SK-N-SH treated with all-trans-retinoic acid at 6 μM for 48 hours (cell line): ENCODE data around the gene SLC45A1.

ENCODE experiments used
- ATAC-seq: fragments of 200-7000 bp; cut with Tn5 transposase; 3 replicates; pipeline ENCODE4 v1.9.1; 2020; ENCODE audit warnings: mild to moderate bottlenecking, moderate library complexity
- ARNTL ChIP-seq: fragments of 450-650 bp; formaldehyde crosslinking; IDR thresholded peaks from 2 replicates; pipeline ENCODE4 v1.5.0; 2020; ENCODE audit warnings: low read depth, mild to moderate bottlenecking, moderate library complexity, borderline replicate concordance
- BACH2 ChIP-seq: fragments of 250-450 bp; sonication (Bioruptor Pico); IDR thresholded peaks from 2 replicates; pipeline ENCODE4 v1.9.0; 2021; ENCODE audit warnings: mild to moderate bottlenecking, borderline replicate concordance
- CSDC2 ChIP-seq: fragments of 250-450 bp; sonication (Bioruptor Pico); IDR thresholded peaks from 2 replicates; pipeline ENCODE4 v1.5.0; 2020; ENCODE audit warnings: mild to moderate bottlenecking, moderate library complexity
- ESRRG ChIP-seq: fragments of 250-450 bp; sonication (Bioruptor Pico); IDR thresholded peaks from 2 replicates; pipeline ENCODE4 v1.6.1; 2021; ENCODE audit warnings: mild to moderate bottlenecking
- GLIS3 ChIP-seq: fragments of 250-450 bp; sonication (Bioruptor Pico); IDR thresholded peaks from 2 replicates; pipeline ENCODE4 v1.5.0; 2020; ENCODE audit warnings: mild to moderate bottlenecking, moderate library complexity
- ISL1 ChIP-seq: fragments of 250-450 bp; sonication (Bioruptor Pico); IDR thresholded peaks from 2 replicates; pipeline ENCODE4 v2.1.2; 2022; ENCODE audit warnings: mild to moderate bottlenecking, moderate library complexity
- OSR1 ChIP-seq: fragments of 250-450 bp; sonication (Bioruptor Pico); IDR thresholded peaks from 2 replicates; pipeline ENCODE4 v1.8.0; 2022; ENCODE audit warnings: moderate library complexity, mild to moderate bottlenecking, inconsistent platforms
- PPARA ChIP-seq: fragments of 250-450 bp; sonication (Bioruptor Pico); IDR thresholded peaks from 2 replicates; pipeline ENCODE4 v1.5.0; 2020; ENCODE audit warnings: mild to moderate bottlenecking, borderline replicate concordance
- RARB ChIP-seq: fragments of 250-450 bp; sonication (Bioruptor Pico); IDR thresholded peaks from 2 replicates; pipeline ENCODE4 v1.8.0; 2021; ENCODE audit warnings: mild to moderate bottlenecking, moderate library complexity
- TCF4 ChIP-seq: fragments of 250-450 bp; sonication (Bioruptor Pico); IDR thresholded peaks from 2 replicates; pipeline ENCODE4 v1.8.0; 2021; ENCODE audit warnings: mild to moderate bottlenecking, moderate library complexity, borderline replicate concordance
- TOX ChIP-seq: fragments of 250-450 bp; sonication (Bioruptor Pico); IDR thresholded peaks from 2 replicates; pipeline ENCODE4 v1.8.0; 2021; ENCODE audit warnings: mild to moderate bottlenecking, moderate library complexity, borderline replicate concordance
- ZC3H10 ChIP-seq: fragments of 250-450 bp; sonication (Bioruptor Pico); IDR thresholded peaks from 2 replicates; pipeline ENCODE4 v1.5.1; 2021; ENCODE audit warnings: mild to moderate bottlenecking, moderate library complexity
- ZFP3 ChIP-seq: fragments of 250-450 bp; sonication (Bioruptor Pico); IDR thresholded peaks from 2 replicates; pipeline ENCODE4 v1.5.0; 2020; ENCODE audit warnings: mild to moderate bottlenecking, moderate library complexity
- ZFP30 ChIP-seq: fragments of 450-650 bp; formaldehyde crosslinking; IDR thresholded peaks from 2 replicates; pipeline ENCODE4 v1.5.0; 2022; ENCODE audit warnings: mild to moderate bottlenecking, moderate library complexity
- ZNF565 ChIP-seq: fragments of 450-650 bp; formaldehyde crosslinking; conservative IDR thresholded peaks from 2 replicates; pipeline ENCODE4 v1.5.0; 2020; ENCODE audit warnings: low read depth, mild to moderate bottlenecking, moderate library complexity
- ZNF70 ChIP-seq: fragments of 450-650 bp; formaldehyde crosslinking; IDR thresholded peaks from 2 replicates; pipeline ENCODE4 v1.5.0; 2020; ENCODE audit warnings: mild to moderate bottlenecking, moderate library complexity
- ZNF8 ChIP-seq: fragments of 450-650 bp; formaldehyde crosslinking; IDR thresholded peaks from 2 replicates; pipeline ENCODE4 v1.5.0; 2020; ENCODE audit warnings: mild to moderate bottlenecking, moderate library complexity
- TF ChIP-seq, protein P1 (sequence below): fragments of 250-450 bp; sonication (Bioruptor Pico); IDR thresholded peaks from 2 replicates; pipeline ENCODE4 v1.5.1; 2020; ENCODE audit warnings: low read depth, mild to moderate bottlenecking, moderate library complexity
- TF ChIP-seq, protein P2 (sequence below): fragments of 250-450 bp; sonication (Bioruptor Pico); IDR thresholded peaks from 2 replicates; pipeline ENCODE4 v1.5.0; 2020; ENCODE audit warnings: mild to moderate bottlenecking, moderate library complexity
- TF ChIP-seq, protein P3 (sequence below): fragments of 250-450 bp; sonication (Bioruptor Pico); IDR thresholded peaks from 2 replicates; pipeline ENCODE4 v1.5.1; 2021; ENCODE audit warnings: mild to moderate bottlenecking, moderate library complexity
- TF ChIP-seq, protein P4 (sequence below): fragments of 250-450 bp; sonication (Bioruptor Pico); IDR thresholded peaks from 2 replicates; pipeline ENCODE4 v1.8.0; 2020; ENCODE audit warnings: mild to moderate bottlenecking, moderate library complexity, borderline replicate concordance

The SLC45A1 gene

GRCh38 chr1:8318436-8318835 lies 522 bp downstream of the SLC45A1 start:
- ATAC-seq, result no peak
- TF ChIP-seq, protein P1, sequence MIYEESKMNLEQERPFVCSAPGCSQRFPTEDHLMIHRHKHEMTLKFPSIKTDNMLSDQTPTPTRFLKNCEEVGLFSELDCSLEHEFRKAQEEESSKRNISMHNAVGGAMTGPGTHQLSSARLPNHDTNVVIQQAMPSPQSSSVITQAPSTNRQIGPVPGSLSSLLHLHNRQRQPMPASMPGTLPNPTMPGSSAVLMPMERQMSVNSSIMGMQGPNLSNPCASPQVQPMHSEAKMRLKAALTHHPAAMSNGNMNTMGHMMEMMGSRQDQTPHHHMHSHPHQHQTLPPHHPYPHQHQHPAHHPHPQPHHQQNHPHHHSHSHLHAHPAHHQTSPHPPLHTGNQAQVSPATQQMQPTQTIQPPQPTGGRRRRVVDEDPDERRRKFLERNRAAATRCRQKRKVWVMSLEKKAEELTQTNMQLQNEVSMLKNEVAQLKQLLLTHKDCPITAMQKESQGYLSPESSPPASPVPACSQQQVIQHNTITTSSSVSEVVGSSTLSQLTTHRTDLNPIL (CRISPR knock-in tag), result no peak
- no peak for TF ChIP-seq OSR1 (CRISPR knock-in tag)
- TF ChIP-seq ISL1, result no peak
- no peak for TF ChIP-seq TCF4 (CRISPR knock-in tag)
- TF ChIP-seq ZNF565 (CRISPR knock-in tag), result no peak
- TF ChIP-seq TOX (CRISPR knock-in tag), result no peak
- no peak for TF ChIP-seq GLIS3 (CRISPR knock-in tag)
- TF ChIP-seq ZNF70 (CRISPR knock-in tag), result no peak
- no peak for TF ChIP-seq ZFP3 (CRISPR knock-in tag)
- TF ChIP-seq, protein P2, sequence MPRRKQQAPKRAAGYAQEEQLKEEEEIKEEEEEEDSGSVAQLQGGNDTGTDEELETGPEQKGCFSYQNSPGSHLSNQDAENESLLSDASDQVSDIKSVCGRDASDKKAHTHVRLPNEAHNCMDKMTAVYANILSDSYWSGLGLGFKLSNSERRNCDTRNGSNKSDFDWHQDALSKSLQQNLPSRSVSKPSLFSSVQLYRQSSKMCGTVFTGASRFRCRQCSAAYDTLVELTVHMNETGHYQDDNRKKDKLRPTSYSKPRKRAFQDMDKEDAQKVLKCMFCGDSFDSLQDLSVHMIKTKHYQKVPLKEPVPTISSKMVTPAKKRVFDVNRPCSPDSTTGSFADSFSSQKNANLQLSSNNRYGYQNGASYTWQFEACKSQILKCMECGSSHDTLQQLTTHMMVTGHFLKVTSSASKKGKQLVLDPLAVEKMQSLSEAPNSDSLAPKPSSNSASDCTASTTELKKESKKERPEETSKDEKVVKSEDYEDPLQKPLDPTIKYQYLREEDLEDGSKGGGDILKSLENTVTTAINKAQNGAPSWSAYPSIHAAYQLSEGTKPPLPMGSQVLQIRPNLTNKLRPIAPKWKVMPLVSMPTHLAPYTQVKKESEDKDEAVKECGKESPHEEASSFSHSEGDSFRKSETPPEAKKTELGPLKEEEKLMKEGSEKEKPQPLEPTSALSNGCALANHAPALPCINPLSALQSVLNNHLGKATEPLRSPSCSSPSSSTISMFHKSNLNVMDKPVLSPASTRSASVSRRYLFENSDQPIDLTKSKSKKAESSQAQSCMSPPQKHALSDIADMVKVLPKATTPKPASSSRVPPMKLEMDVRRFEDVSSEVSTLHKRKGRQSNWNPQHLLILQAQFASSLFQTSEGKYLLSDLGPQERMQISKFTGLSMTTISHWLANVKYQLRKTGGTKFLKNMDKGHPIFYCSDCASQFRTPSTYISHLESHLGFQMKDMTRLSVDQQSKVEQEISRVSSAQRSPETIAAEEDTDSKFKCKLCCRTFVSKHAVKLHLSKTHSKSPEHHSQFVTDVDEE (CRISPR knock-in tag), result no peak
- TF ChIP-seq ZNF8 (CRISPR knock-in tag), result no peak
- TF ChIP-seq ESRRG (CRISPR knock-in tag), result no peak
- TF ChIP-seq, protein P3, sequence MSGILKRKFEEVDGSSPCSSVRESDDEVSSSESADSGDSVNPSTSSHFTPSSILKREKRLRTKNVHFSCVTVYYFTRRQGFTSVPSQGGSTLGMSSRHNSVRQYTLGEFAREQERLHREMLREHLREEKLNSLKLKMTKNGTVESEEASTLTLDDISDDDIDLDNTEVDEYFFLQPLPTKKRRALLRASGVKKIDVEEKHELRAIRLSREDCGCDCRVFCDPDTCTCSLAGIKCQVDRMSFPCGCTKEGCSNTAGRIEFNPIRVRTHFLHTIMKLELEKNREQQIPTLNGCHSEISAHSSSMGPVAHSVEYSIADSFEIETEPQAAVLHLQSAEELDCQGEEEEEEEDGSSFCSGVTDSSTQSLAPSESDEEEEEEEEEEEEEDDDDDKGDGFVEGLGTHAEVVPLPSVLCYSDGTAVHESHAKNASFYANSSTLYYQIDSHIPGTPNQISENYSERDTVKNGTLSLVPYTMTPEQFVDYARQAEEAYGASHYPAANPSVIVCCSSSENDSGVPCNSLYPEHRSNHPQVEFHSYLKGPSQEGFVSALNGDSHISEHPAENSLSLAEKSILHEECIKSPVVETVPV (CRISPR knock-in tag), result no peak
- TF ChIP-seq, protein P4, sequence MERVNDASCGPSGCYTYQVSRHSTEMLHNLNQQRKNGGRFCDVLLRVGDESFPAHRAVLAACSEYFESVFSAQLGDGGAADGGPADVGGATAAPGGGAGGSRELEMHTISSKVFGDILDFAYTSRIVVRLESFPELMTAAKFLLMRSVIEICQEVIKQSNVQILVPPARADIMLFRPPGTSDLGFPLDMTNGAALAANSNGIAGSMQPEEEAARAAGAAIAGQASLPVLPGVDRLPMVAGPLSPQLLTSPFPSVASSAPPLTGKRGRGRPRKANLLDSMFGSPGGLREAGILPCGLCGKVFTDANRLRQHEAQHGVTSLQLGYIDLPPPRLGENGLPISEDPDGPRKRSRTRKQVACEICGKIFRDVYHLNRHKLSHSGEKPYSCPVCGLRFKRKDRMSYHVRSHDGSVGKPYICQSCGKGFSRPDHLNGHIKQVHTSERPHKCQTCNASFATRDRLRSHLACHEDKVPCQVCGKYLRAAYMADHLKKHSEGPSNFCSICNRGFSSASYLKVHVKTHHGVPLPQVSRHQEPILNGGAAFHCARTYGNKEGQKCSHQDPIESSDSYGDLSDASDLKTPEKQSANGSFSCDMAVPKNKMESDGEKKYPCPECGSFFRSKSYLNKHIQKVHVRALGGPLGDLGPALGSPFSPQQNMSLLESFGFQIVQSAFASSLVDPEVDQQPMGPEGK (CRISPR knock-in tag), result no peak
- TF ChIP-seq CSDC2, result no peak
- TF ChIP-seq PPARA (CRISPR knock-in tag), result no peak
- no peak for TF ChIP-seq ZFP30 (CRISPR knock-in tag)
- no peak for TF ChIP-seq ZC3H10 (CRISPR knock-in tag)

DNA sequence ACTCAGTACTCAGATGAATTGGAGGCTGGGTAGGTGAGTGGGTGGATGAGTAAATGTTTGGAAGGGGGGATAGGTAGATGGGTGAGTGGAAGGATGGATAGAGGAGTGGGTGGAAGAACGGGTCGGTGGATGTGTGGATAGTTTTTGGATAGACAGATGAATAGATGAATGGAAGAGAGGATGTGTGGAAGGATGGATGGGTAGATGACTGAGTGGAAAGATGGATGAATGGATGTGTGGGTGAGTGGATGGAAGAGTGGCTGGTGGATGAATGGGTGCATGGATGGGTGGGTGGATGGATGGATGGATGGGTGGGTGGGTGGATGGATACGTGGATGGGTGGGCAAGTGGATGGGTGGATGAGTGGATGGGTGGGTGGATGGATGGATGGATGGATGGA lies 3.7 kb downstream of the SLC45A1 start:
- TF ChIP-seq, protein P3 (CRISPR knock-in tag), result no peak
- TF ChIP-seq PPARA (CRISPR knock-in tag), result no peak
- TF ChIP-seq ZNF70 (CRISPR knock-in tag), result no peak
- no peak for TF ChIP-seq GLIS3 (CRISPR knock-in tag)
- no peak for TF ChIP-seq ZNF565 (CRISPR knock-in tag)
- TF ChIP-seq, protein P2 (CRISPR knock-in tag), result no peak
- TF ChIP-seq, protein P1 (CRISPR knock-in tag), result no peak
- no peak for TF ChIP-seq ZFP30 (CRISPR knock-in tag)
- TF ChIP-seq RARB, result no peak
- no peak for TF ChIP-seq ARNTL (CRISPR knock-in tag)
- TF ChIP-seq ZNF8 (CRISPR knock-in tag), result no peak
- no peak for TF ChIP-seq CSDC2
- TF ChIP-seq, protein P4 (CRISPR knock-in tag), result no peak
- TF ChIP-seq TCF4 (CRISPR knock-in tag), result no peak
- TF ChIP-seq ZFP3 (CRISPR knock-in tag), result no peak
- no peak for TF ChIP-seq BACH2 (CRISPR knock-in tag)
- TF ChIP-seq TOX (CRISPR knock-in tag), result no peak
- no peak for ATAC-seq
